Endothelial cell of umbilical vein (primary cell): ENCODE results near the gene DNHD1. TPM values are rescaled to one million over a fixed set of nuclear protein-coding genes. Genes with fewer than 3 reads are reported as not detected.

Source experiments
- BruUV-seq: library from RNA; stranded (reverse); fragments of 400-500 nt; replicated peaks from 2 replicates; lab custom pipeline; 2021; lab: Mats Ljungman, UMichigan
- CTCF ChIA-PET: fragments of 300-600, 350-600 bp; sonication (Branson Sonifier 250); formaldehyde crosslinking; loops from one replicate; lab custom pipeline; 2021; ENCODE audit warnings: antibody characterized with exemption, inconsistent platforms; lab: Charles Lee
- POLR2A ChIA-PET: fragments of 300-600, 350-600 bp; sonication (Branson Sonifier 250); formaldehyde crosslinking; loops from one replicate; lab custom pipeline; 2021; ENCODE audit warnings: antibody characterized with exemption, inconsistent platforms; lab: Charles Lee
- DNase-seq: peaks from one replicate; pipeline ENCODE4 v3.0.0-alpha.2; 2011; ENCODE audit warnings: low read depth, low spot score
- FAIRE-seq: peaks from 2 replicates; lab custom pipeline; 2011; peaks lifted over from hg19 to GRCh38; lab: Jason Lieb, UNC
- H2AFZ ChIP-seq: 2 replicates; pipeline ENCODE4 v1.6.0; 2012; ENCODE audit warnings: low read depth, low read length, control low read depth, inconsistent platforms
- H3K27ac ChIP-seq: 2 replicates; pipeline ENCODE4 v1.5.1; 2011; ENCODE audit warnings: low read depth, mild to moderate bottlenecking, control low read depth, low read length, moderate library complexity; ENCODE audit not compliant: insufficient read depth
- H3K27me3 ChIP-seq, 2 experiments: 2 replicates each; pipeline versions ENCODE4 v1.6.0 to v1.6.1; 2011; ENCODE audit warnings: low read length in 2 of 2, mixed read lengths in 1 of 2; ENCODE audit not compliant: control insufficient read depth in 2 of 2, insufficient read depth in 2 of 2
- H3K36me3 ChIP-seq, 2 experiments: 2 replicates in 1 of 2; 3 replicates in 1 of 2; pipeline ENCODE4 v1.5.1; 2011; ENCODE audit warnings: low read length in 2 of 2, mild to moderate bottlenecking in 1 of 2, moderate library complexity in 1 of 2; ENCODE audit not compliant: control insufficient read depth in 2 of 2, insufficient read depth in 2 of 2; ENCODE audit errors: extremely low read depth in 1 of 2
- H3K4me1 ChIP-seq: 3 replicates; pipeline ENCODE4 v1.5.1; 2011; ENCODE audit warnings: mild to moderate bottlenecking, low read length; ENCODE audit not compliant: control insufficient read depth, insufficient read depth; ENCODE audit errors: extremely low read depth
- H3K4me2 ChIP-seq: 2 replicates; pipeline ENCODE4 v1.6.1; 2011; ENCODE audit warnings: low read length, control low read depth, mixed read lengths; ENCODE audit not compliant: insufficient read depth
- H3K4me3 ChIP-seq, 3 experiments: fragments of 200-600 bp in 1 of 3; sonication (generic), shearing (Covaris generic) in 1 of 3; replicated peaks in 1 of 3; 2 replicates each; pipeline ENCODE4 v1.5.1; 2011 to 2016; ENCODE audit warnings: control low read depth in 3 of 3, low read length in 3 of 3, mild to moderate bottlenecking in 2 of 3, inconsistent platforms in 1 of 3, low read depth in 1 of 3, moderate library complexity in 1 of 3; ENCODE audit not compliant: insufficient read depth in 1 of 3
- H3K79me2 ChIP-seq: 2 replicates; pipeline ENCODE4 v1.6.0; 2012; ENCODE audit warnings: low read length, inconsistent platforms; ENCODE audit not compliant: control insufficient read depth, insufficient read depth
- H3K9ac ChIP-seq: replicated peaks from 2 replicates; pipeline ENCODE3; 2011; ENCODE audit warnings: low read length, control low read depth; ENCODE audit not compliant: insufficient read depth; ENCODE audit errors: extremely low read depth
- H3K9me1 ChIP-seq: replicated peaks from 3 replicates; pipeline ENCODE4 v1.6.0; 2011; ENCODE audit warnings: mild to moderate bottlenecking, low read length; ENCODE audit not compliant: control insufficient read depth, insufficient read depth; ENCODE audit errors: extremely low read depth
- H3K9me3 ChIP-seq: replicated peaks from 2 replicates; pipeline ENCODE4 v1.5.1; 2012; ENCODE audit warnings: low read length, inconsistent platforms; ENCODE audit not compliant: control insufficient read depth, insufficient read depth
- H4K20me1 ChIP-seq: replicated peaks from 2 replicates; pipeline ENCODE3; 2011; ENCODE audit warnings: mild to moderate bottlenecking, low read length; ENCODE audit not compliant: control insufficient read depth, insufficient read depth; ENCODE audit errors: extremely low read depth
- EZH2 ChIP-seq: IDR thresholded peaks from 2 replicates; pipeline ENCODE4 v1.6.1; 2012; ENCODE audit warnings: borderline replicate concordance, low read depth, mild to moderate bottlenecking, moderate library complexity, low read length, inconsistent platforms; ENCODE audit not compliant: severe bottlenecking
- FOS ChIP-seq: IDR thresholded peaks from 2 replicates; pipeline ENCODE4 v1.6.1; 2011; ENCODE audit warnings: mild to moderate bottlenecking, low read length, moderate library complexity, borderline replicate concordance; ENCODE audit not compliant: insufficient read depth
- GATA2 ChIP-seq: IDR thresholded peaks from 2 replicates; pipeline ENCODE4 v1.7.0; 2011; ENCODE audit warnings: low read depth, mild to moderate bottlenecking, moderate library complexity, mixed read lengths, low read length; ENCODE audit not compliant: insufficient read length, insufficient read depth
- JUN ChIP-seq: IDR thresholded peaks from 2 replicates; pipeline ENCODE4 v1.6.1; 2011; ENCODE audit warnings: borderline replicate concordance, low read depth; ENCODE audit not compliant: insufficient read length, insufficient read depth
- MYC ChIP-seq: IDR thresholded peaks from one replicate; pipeline ENCODE4 v1.6.1; 2011; ENCODE audit warnings: mild to moderate bottlenecking, low read depth, low read length
- POLR2A ChIP-seq: IDR thresholded peaks from 2 replicates; pipeline ENCODE4 v1.6.1; 2012; ENCODE audit warnings: low read depth, mild to moderate bottlenecking, control low read depth, low read length
- POLR2AphosphoS5 ChIP-seq: IDR thresholded peaks from 2 replicates; pipeline ENCODE4 v1.6.1; 2012; ENCODE audit warnings: low read depth, mild to moderate bottlenecking, control low read depth, low read length, moderate library complexity; ENCODE audit not compliant: insufficient read depth
- dilution Hi-C: fragments of 300-500 bp; cut with MboI; formaldehyde crosslinking; loops from one replicate; pipeline ENCODE4 v1.15.0; 2019; ENCODE audit warnings: low sequenced_read_pairs; ENCODE audit not compliant: extremely low pct_ligation_motif_present
- intact Hi-C: fragments of 100-400 bp; cut with micrococcal nuclease; formaldehyde crosslinking; loops from one replicate; pipeline ENCODE4 v1.10.0; 2022
- polyA plus RNA-seq, 4 experiments: library from polyadenylated mRNA; depleted of rRNA in 3 of 4; stranded (reverse) in 3 of 4; unstranded in 1 of 4; fragments of >200 nt; gene quantifications; 2 replicates each; pipeline versions ENCODE4 v1.2.1 to v1.2.3, GENCODE V29; 2011 to 2012; ENCODE audit warnings: missing spikeins in 1 of 4
- total RNA-seq: library from RNA; stranded (reverse); gene quantifications from 2 replicates; pipeline ENCODE4 v1.2.3, GENCODE V29; 2021
- TF ChIP-seq, protein P1 (sequence below): IDR thresholded peaks from 2 replicates; pipeline ENCODE4 v1.6.1; 2011; ENCODE audit not compliant: insufficient read depth, insufficient read length
- TF ChIP-seq, protein P2 (sequence below), 2 donors: IDR thresholded peaks; 1 replicate in 1 of 2; 2 replicates in 1 of 2; pipeline ENCODE4 v1.5.1; 2011; ENCODE audit warnings: low read length in 2 of 2, mild to moderate bottlenecking in 2 of 2, moderate library complexity in 2 of 2, control low read depth in 1 of 2, inconsistent platforms in 1 of 2, low read depth in 1 of 2; ENCODE audit not compliant: insufficient read depth in 1 of 2; ENCODE audit errors: extremely low read depth in 1 of 2

The DNHD1 gene
- total and polyA plus RNA-seq, 2 donors (not counting 3 experiments of a cell fraction or from before 2014, with no cell fraction given): 3.7 to 8.6 TPM

DNA sequence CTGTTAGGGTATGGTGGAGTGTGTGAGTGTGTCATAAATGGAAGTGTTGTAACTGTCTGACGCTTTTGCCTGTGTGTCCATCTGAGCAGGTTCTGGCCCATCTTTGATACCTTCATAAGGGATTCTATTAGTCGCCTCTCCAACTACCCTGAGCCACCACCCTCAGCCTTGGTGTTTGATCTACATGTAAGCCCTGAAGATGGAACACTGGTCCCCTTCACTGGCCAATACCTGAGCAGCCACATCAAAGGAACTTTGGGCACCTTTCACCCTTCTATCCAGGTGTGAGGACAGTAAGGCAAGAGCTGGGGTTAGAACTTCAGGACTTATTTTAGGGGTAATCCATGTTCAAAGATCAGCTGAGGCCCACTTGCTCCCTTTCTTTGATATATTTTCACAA, 51.0 kb downstream of the DNHD1 start:
- Histone ChIP-seq H4K20me1 (no peaks in the 10 kb centered on the region), H2AFZ (no peak overlapping the region), H3K79me2 (no peaks in the 10 kb centered on the region), H3K4me2 (no peak overlapping the region), H3K27ac (no peak overlapping the region), H3K27me3 (no peaks in the 10 kb centered on the region), H3K36me3 (no peaks in the 10 kb centered on the region), H3K4me1 (no peaks in the 10 kb centered on the region), H3K4me3 (no peak overlapping the region), H3K9me3 (no peaks in the 10 kb centered on the region), H3K9me1 (no peaks in the 10 kb centered on the region), H3K9ac (no peak overlapping the region)
- POLR2A ChIA-PET: no interaction called here
- FAIRE-seq: no peak
- CTCF ChIA-PET: interaction anchor here (5.4 kb wide), 1 partner anchor 16 kb away, joined by 31 read pairs; no protein-coding TSS in a partner anchor
- no TSS peak for BruUV-seq
- dilution Hi-C loops: no loop called here
- no peak for TF ChIP-seq FOS
- TF ChIP-seq, protein P1, sequence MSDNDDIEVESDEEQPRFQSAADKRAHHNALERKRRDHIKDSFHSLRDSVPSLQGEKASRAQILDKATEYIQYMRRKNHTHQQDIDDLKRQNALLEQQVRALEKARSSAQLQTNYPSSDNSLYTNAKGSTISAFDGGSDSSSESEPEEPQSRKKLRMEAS: no peak
- no peak for TF ChIP-seq POLR2AphosphoS5
- TF ChIP-seq, protein P2, sequence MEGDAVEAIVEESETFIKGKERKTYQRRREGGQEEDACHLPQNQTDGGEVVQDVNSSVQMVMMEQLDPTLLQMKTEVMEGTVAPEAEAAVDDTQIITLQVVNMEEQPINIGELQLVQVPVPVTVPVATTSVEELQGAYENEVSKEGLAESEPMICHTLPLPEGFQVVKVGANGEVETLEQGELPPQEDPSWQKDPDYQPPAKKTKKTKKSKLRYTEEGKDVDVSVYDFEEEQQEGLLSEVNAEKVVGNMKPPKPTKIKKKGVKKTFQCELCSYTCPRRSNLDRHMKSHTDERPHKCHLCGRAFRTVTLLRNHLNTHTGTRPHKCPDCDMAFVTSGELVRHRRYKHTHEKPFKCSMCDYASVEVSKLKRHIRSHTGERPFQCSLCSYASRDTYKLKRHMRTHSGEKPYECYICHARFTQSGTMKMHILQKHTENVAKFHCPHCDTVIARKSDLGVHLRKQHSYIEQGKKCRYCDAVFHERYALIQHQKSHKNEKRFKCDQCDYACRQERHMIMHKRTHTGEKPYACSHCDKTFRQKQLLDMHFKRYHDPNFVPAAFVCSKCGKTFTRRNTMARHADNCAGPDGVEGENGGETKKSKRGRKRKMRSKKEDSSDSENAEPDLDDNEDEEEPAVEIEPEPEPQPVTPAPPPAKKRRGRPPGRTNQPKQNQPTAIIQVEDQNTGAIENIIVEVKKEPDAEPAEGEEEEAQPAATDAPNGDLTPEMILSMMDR (IDR thresholded peaks at IDR 0.05; ENCODE audit: extremely low read depth in 1 of 2, insufficient read depth in 1 of 2, low read depth in 1 of 2, low read length in 2 of 2): no peak
- no peak for TF ChIP-seq EZH2
- TF ChIP-seq GATA2: no peak
- TF ChIP-seq JUN: no peak
- no peak for TF ChIP-seq POLR2A
- TF ChIP-seq MYC: no peak
- DNase-seq: no peak
- intact Hi-C loops: no loop called here
